Measurements from ENCODE around the gene RPL36AL.

RPL36AL gene

DNA sequence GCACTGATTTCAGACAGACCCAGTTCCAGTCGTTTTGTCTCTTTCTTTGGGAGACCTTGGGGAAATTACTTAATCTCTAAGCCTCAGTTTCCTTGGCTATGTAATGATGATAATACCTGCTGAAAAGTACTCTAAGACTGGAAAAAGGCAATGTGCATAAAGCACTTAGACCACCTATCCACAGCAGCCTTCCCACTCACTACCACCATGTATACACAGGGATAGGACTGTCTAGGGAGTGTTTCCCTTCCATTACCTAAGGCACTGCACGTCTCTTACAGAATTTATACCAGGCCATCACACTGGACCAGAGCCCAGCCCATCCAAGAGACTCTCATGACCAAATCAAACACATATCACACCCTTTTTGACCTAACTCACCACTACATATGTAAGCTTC, 40.6 kb downstream of the RPL36AL start:
- H3K4me3 ChIP-seq = no peak overlapping the region
- peaks cover 82% of the 10 kb centered on the region for H3K36me3 ChIP-seq (ENCODE audit: insufficient read depth, low read length)
- peak overlapping the region; percentile 54 for H3K27ac ChIP-seq
- no peak overlapping the region for H3K9ac ChIP-seq (ENCODE audit: insufficient read length)
- no peak for DNase-seq (ENCODE audit: low read depth, low spot score)
- TF ChIP-seq FOXP2 (optimal IDR thresholded peaks at IDR 0.05; ENCODE audit: control extremely low read depth, extremely low read length, insufficient read depth) (no peak), POLR2AphosphoS5 (IDR thresholded peaks at IDR 0.05; ENCODE audit: borderline replicate concordance, low read depth, low read length) (no peak), EZH2 (IDR thresholded peaks at IDR 0.05) (no peak)
- no peaks in the 10 kb centered on the region for H3K9me3 ChIP-seq (ENCODE audit: low read depth, low read length)

DNA sequence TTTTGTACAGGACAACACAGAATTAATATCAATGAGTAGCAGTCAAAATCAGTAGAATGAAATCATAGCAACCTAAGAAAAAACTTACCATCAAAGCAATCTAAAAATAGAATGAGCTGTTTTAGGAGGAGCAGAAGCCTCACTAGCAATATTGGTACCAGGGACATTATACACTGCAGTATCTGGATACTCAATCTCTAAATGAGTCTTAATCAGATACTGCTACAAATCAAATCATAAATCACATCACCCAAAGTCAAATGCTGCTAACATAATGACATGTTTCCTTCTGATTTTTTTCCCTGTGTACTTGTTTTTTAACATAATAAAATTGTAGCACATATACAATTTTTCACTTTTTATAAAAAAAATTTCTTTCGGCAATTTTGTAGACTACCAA, 42.3 kb downstream of the RPL36AL start:
- TF ChIP-seq EZH2 (IDR thresholded peaks at IDR 0.05) = no peak
- no peak for TF ChIP-seq POLR2AphosphoS5 (IDR thresholded peaks at IDR 0.05; ENCODE audit: borderline replicate concordance, low read depth, low read length)
- TF ChIP-seq FOXP2 (optimal IDR thresholded peaks at IDR 0.05; ENCODE audit: control extremely low read depth, extremely low read length, insufficient read depth) = no peak
- Histone ChIP-seq H3K9me3 (ENCODE audit: low read depth, low read length) (no peaks in the 10 kb centered on the region), H3K4me3 (no peak overlapping the region), H3K9ac (ENCODE audit: insufficient read length) (no peak overlapping the region), H3K36me3 (ENCODE audit: insufficient read depth, low read length) (peaks cover 76% of the 10 kb centered on the region), H3K27ac (0 out of 2 replicates have a peak overlapping the region, but pooled peaks have one; percentile 5)
- DNase-seq (ENCODE audit: low read depth, low spot score) = no peak

DNA sequence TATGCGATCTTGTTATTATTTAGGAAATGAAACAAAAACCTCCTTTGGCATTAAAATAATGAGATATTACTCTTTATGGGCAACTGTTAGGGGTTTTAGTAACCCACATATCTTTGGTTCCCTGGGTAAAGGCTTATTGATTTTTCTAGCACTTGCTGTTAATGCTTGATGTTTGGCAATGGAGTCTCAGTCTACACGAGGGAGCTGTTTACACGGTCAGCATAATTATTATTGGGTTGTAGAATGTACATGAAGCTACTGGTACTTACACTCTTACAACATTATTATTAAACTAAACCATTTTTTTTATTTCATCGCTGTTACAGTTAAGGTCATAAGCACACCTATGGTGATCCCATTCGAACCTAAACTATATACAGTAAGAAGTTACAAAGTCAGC, 46.4 kb downstream of the RPL36AL start:
- TF ChIP-seq POLR2AphosphoS5 (IDR thresholded peaks at IDR 0.05; ENCODE audit: borderline replicate concordance, low read depth, low read length) = no peak
- no peak for TF ChIP-seq FOXP2 (optimal IDR thresholded peaks at IDR 0.05; ENCODE audit: control extremely low read depth, extremely low read length, insufficient read depth)
- no peak for TF ChIP-seq EZH2 (IDR thresholded peaks at IDR 0.05)
- Histone ChIP-seq H3K36me3 (ENCODE audit: insufficient read depth, low read length) (peaks cover 48% of the 10 kb centered on the region), H3K9me3 (ENCODE audit: low read depth, low read length) (no peaks in the 10 kb centered on the region), H3K9ac (ENCODE audit: insufficient read length) (no peak overlapping the region), H3K4me3 (no peak overlapping the region), H3K27ac (peak overlapping the region; percentile 35; the same call in 1 of the 2 replicates)
- no peak for DNase-seq (ENCODE audit: low read depth, low spot score)

DNA sequence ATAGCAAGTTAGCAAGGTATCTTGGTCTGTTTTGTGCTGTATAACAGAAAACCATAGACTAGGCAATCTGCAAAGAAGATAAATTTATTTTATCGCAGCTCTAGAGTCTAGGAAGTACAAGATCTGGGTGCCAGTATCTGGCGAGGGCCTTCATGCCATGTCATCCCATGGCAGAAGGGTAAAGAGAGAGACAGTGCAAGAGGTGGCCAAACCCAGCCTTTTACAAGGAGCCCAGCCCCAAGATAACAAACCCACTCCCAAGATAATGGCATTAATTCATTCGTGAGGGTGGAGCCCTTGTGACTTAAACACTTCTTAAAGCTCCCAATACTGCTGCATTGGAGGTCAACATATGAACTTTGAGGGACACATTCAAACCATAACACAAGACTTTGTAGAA, 51.1 kb downstream of the RPL36AL start:
- H3K9ac ChIP-seq (ENCODE audit: insufficient read length) = no peak overlapping the region
- H3K9me3 ChIP-seq (ENCODE audit: low read depth, low read length) = no peaks in the 10 kb centered on the region
- no peak overlapping the region for H3K27ac ChIP-seq
- H3K36me3 ChIP-seq (ENCODE audit: insufficient read depth, low read length) = peaks cover 7% of the 10 kb centered on the region
- H3K4me3 ChIP-seq = no peak overlapping the region
- no peak for TF ChIP-seq EZH2 (IDR thresholded peaks at IDR 0.05)
- TF ChIP-seq POLR2AphosphoS5 (IDR thresholded peaks at IDR 0.05; ENCODE audit: borderline replicate concordance, low read depth, low read length) = no peak
- TF ChIP-seq FOXP2 (optimal IDR thresholded peaks at IDR 0.05; ENCODE audit: control extremely low read depth, extremely low read length, insufficient read depth) = no peak
- DNase-seq (ENCODE audit: low read depth, low spot score) = no peak
